Measurements from ENCODE around the gene IL36G.
"Not testable (repeated sequence)": the region's sequence is repeated elsewhere in the genome, so short reads cannot be mapped to it uniquely, and the experiment has no call there.

IL36G gene

GRCh38 chr2:112977559-112978056 is at the start of gene IL36G:
Gene IL36G (plus strand): TSS chr2:112978006. CDS start chr2:112978639, 633 bp downstream.
- H3K4me1 ChIP-seq = no peaks in the 10 kb centered on the region
- H3K4me3 ChIP-seq = no peak within 1 kb of the TSS
- in situ Hi-C loops (cut with MboI; ENCODE audit: low sequenced_read_pairs) = no loop called here
- H3K9me3 ChIP-seq = no peaks in the 10 kb centered on the region
- no peaks in the 10 kb centered on the region for H3K27me3 ChIP-seq (ENCODE audit: low read depth)
- no peaks in the 10 kb centered on the region for H3K36me3 ChIP-seq (replicated peaks)
- no peak for DNase-seq (ENCODE audit: low spot score in 2 of 2)

- no peak for DNase-seq (ENCODE audit: low spot score in 2 of 2)
- peaks cover 3% of the 10 kb centered on the region; the same call in 1 of the 2 replicates for H3K27me3 ChIP-seq (ENCODE audit: low read depth)
- in situ Hi-C loops (cut with MboI; ENCODE audit: low sequenced_read_pairs) = no loop called here
- H3K4me1 ChIP-seq = no peaks in the 10 kb centered on the region
- no peaks in the 10 kb centered on the region for H3K36me3 ChIP-seq (replicated peaks)
- no peak overlapping the region for H3K4me3 ChIP-seq
- H3K9me3 ChIP-seq = no peaks in the 10 kb centered on the region
Observed at GRCh38 chr2:112933261-112933660, 44.5 kb upstream of the IL36G start.

GRCh38 chr2:112934117-112934516 is 43.7 kb upstream of the IL36G start:
- H3K27me3 ChIP-seq (ENCODE audit: low read depth); H3K4me1 ChIP-seq; DNase-seq (ENCODE audit: low spot score in 2 of 2); in situ Hi-C loops (cut with MboI; ENCODE audit: low sequenced_read_pairs); H3K4me3 ChIP-seq; H3K36me3 ChIP-seq (replicated peaks); H3K9me3 ChIP-seq: not testable (repeated sequence)

GRCh38 chr2:112936927-112937232 is 40.9 kb upstream of the IL36G start:
- in situ Hi-C loops (cut with MboI; ENCODE audit: low sequenced_read_pairs) = no loop called here
- Histone ChIP-seq H3K4me3 (no peak overlapping the region), H3K36me3 (replicated peaks) (no peaks in the 10 kb centered on the region), H3K9me3 (no peaks in the 10 kb centered on the region), H3K4me1 (no peaks in the 10 kb centered on the region), H3K27me3 (ENCODE audit: low read depth) (peaks cover 3% of the 10 kb centered on the region; the same call in 1 of the 2 replicates)
- no peak for DNase-seq (ENCODE audit: low spot score in 2 of 2)

GRCh38 chr2:112938904-112939303 is 38.9 kb upstream of the IL36G start:
- Histone ChIP-seq H3K4me3 (no peak overlapping the region), H3K36me3 (replicated peaks) (no peaks in the 10 kb centered on the region), H3K9me3 (no peaks in the 10 kb centered on the region), H3K4me1 (no peaks in the 10 kb centered on the region), H3K27me3 (ENCODE audit: low read depth) (peaks cover 3% of the 10 kb centered on the region)
- in situ Hi-C loops (cut with MboI; ENCODE audit: low sequenced_read_pairs) = no loop called here
- no peak for DNase-seq (ENCODE audit: low spot score in 2 of 2)

- H3K4me3 ChIP-seq = no peak overlapping the region
- in situ Hi-C loops (cut with MboI; ENCODE audit: low sequenced_read_pairs) = no loop called here
- H3K4me1 ChIP-seq = no peaks in the 10 kb centered on the region
- DNase-seq (ENCODE audit: low spot score in 2 of 2) = no peak
- H3K27me3 ChIP-seq (ENCODE audit: low read depth) = peaks cover 3% of the 10 kb centered on the region
- H3K9me3 ChIP-seq = no peaks in the 10 kb centered on the region
- H3K36me3 ChIP-seq (replicated peaks) = no peaks in the 10 kb centered on the region
Observed at GRCh38 chr2:112939425-112939824, 38.4 kb upstream of the IL36G start.

GRCh38 chr2:112940859-112941625 is 36.8 kb upstream of the IL36G start:
- Histone ChIP-seq H3K9me3 (no peaks in the 10 kb centered on the region; the same call in 1 of the 2 replicates), H3K4me1 (no peaks in the 10 kb centered on the region), H3K27me3 (ENCODE audit: low read depth) (peaks cover 3% of the 10 kb centered on the region), H3K36me3 (replicated peaks) (no peaks in the 10 kb centered on the region), H3K4me3 (no peak overlapping the region)
- in situ Hi-C loops (cut with MboI; ENCODE audit: low sequenced_read_pairs) = loop anchor here (10.0 kb wide), 1 partner anchor 186 kb away; no protein-coding TSS in a partner anchor
- no peak for DNase-seq (ENCODE audit: low spot score in 2 of 2)

GRCh38 chr2:112941753-112942653 is 35.8 kb upstream of the IL36G start:
- no peaks in the 10 kb centered on the region for H3K36me3 ChIP-seq (replicated peaks)
- no peak overlapping the region for H3K4me3 ChIP-seq
- H3K4me1 ChIP-seq = no peaks in the 10 kb centered on the region
- peaks cover 3% of the 10 kb centered on the region for H3K27me3 ChIP-seq (ENCODE audit: low read depth)
- H3K9me3 ChIP-seq = no peaks in the 10 kb centered on the region; the same call in 1 of the 2 replicates
- in situ Hi-C loops (cut with MboI; ENCODE audit: low sequenced_read_pairs) = loop anchor here (10.0 kb wide), 1 partner anchor 187 kb away; no protein-coding TSS in a partner anchor
- DNase-seq (ENCODE audit: low spot score in 2 of 2) = peak; percentile 59 to 85

GRCh38 chr2:112942654-112943002 is 35.2 kb upstream of the IL36G start:
- DNase-seq (ENCODE audit: low spot score in 2 of 2) = no peak
- Histone ChIP-seq H3K9me3 (no peaks in the 10 kb centered on the region; the same call in 1 of the 2 replicates), H3K36me3 (replicated peaks) (no peaks in the 10 kb centered on the region), H3K27me3 (ENCODE audit: low read depth) (no peaks in the 10 kb centered on the region; the same call in none of the 2 replicates), H3K4me1 (no peaks in the 10 kb centered on the region), H3K4me3 (no peak overlapping the region)
- in situ Hi-C loops (cut with MboI; ENCODE audit: low sequenced_read_pairs) = loop anchor here (10.0 kb wide), 1 partner anchor 188 kb away; no protein-coding TSS in a partner anchor

- H3K27me3 ChIP-seq (ENCODE audit: low read depth) = no peaks in the 10 kb centered on the region; the same call in none of the 2 replicates
- no peak for DNase-seq (ENCODE audit: low spot score in 2 of 2)
- H3K9me3 ChIP-seq = no peaks in the 10 kb centered on the region; the same call in 1 of the 2 replicates
- H3K36me3 ChIP-seq (replicated peaks) = no peaks in the 10 kb centered on the region
- in situ Hi-C loops (cut with MboI; ENCODE audit: low sequenced_read_pairs) = loop anchor here (10.0 kb wide), 1 partner anchor 190 kb away; no protein-coding TSS in a partner anchor
- no peaks in the 10 kb centered on the region for H3K4me1 ChIP-seq
- H3K4me3 ChIP-seq = no peak overlapping the region
Observed at GRCh38 chr2:112944971-112945370, 32.8 kb upstream of the IL36G start.

GRCh38 chr2:112946086-112946485 is 31.7 kb upstream of the IL36G start:
- H3K4me1 ChIP-seq = no peaks in the 10 kb centered on the region
- H3K36me3 ChIP-seq (replicated peaks) = no peaks in the 10 kb centered on the region
- H3K27me3 ChIP-seq (ENCODE audit: low read depth) = no peaks in the 10 kb centered on the region; the same call in 1 of the 2 replicates
- no peak for DNase-seq (ENCODE audit: low spot score in 2 of 2)
- in situ Hi-C loops (cut with MboI; ENCODE audit: low sequenced_read_pairs) = loop anchor here (10.0 kb wide), 1 partner anchor 191 kb away; no protein-coding TSS in a partner anchor
- H3K9me3 ChIP-seq = no peaks in the 10 kb centered on the region; the same call in 1 of the 2 replicates
- H3K4me3 ChIP-seq = no peak overlapping the region

- Histone ChIP-seq H3K27me3 (ENCODE audit: low read depth) (no peaks in the 10 kb centered on the region; the same call in 1 of the 2 replicates), H3K36me3 (replicated peaks) (no peaks in the 10 kb centered on the region), H3K4me1 (no peaks in the 10 kb centered on the region), H3K9me3 (no peaks in the 10 kb centered on the region; the same call in 1 of the 2 replicates), H3K4me3 (no peak overlapping the region)
- in situ Hi-C loops (cut with MboI; ENCODE audit: low sequenced_read_pairs) = loop anchor here (10.0 kb wide), 1 partner anchor 193 kb away; no protein-coding TSS in a partner anchor
- DNase-seq (ENCODE audit: low spot score in 2 of 2) = no peak
Observed at GRCh38 chr2:112947374-112947773, 30.4 kb upstream of the IL36G start.

- Histone ChIP-seq H3K9me3 (no peaks in the 10 kb centered on the region; the same call in 1 of the 2 replicates), H3K4me1 (no peaks in the 10 kb centered on the region), H3K36me3 (replicated peaks) (no peaks in the 10 kb centered on the region), H3K4me3 (no peak overlapping the region), H3K27me3 (ENCODE audit: low read depth) (no peaks in the 10 kb centered on the region)
- DNase-seq (ENCODE audit: low spot score in 2 of 2) = no peak
- in situ Hi-C loops (cut with MboI; ENCODE audit: low sequenced_read_pairs) = loop anchor here (10.0 kb wide), 1 partner anchor 195 kb away; no protein-coding TSS in a partner anchor
Observed at GRCh38 chr2:112949456-112949855, 28.4 kb upstream of the IL36G start.
